HEK293T (cell line): ENCODE results near the gene TMEM132D.

Experiments used
- BHLHE40 ChIP-seq: fragments of 450-650 bp; IDR thresholded peaks from 2 replicates; pipeline ENCODE4 v1.6.1; 2016; ENCODE audit warnings: mild to moderate bottlenecking, moderate library complexity, borderline replicate concordance
- SP1 ChIP-seq: fragments of 450-650 bp; IDR thresholded peaks from 2 replicates; pipeline ENCODE4 v1.6.1; 2017

- TF ChIP-seq SP1: no peak
- TF ChIP-seq BHLHE40: no peak
Measured at GRCh38 chr12:129196927-129197326, 706.9 kb downstream of the TMEM132D start.
